IPS-NIHi7 (cell line): Measurements from ENCODE around the gene SHB.
"Not testable (repeated sequence)": the region's sequence is repeated elsewhere in the genome, so short reads cannot be mapped to it uniquely, and the experiment has no call there.

Experiments used
- DNase-seq: peaks from one replicate; pipeline ENCODE4 v3.0.0; 2012; ENCODE audit warnings: mixed read lengths; ENCODE audit errors: extremely low spot score

The SHB gene

DNA sequence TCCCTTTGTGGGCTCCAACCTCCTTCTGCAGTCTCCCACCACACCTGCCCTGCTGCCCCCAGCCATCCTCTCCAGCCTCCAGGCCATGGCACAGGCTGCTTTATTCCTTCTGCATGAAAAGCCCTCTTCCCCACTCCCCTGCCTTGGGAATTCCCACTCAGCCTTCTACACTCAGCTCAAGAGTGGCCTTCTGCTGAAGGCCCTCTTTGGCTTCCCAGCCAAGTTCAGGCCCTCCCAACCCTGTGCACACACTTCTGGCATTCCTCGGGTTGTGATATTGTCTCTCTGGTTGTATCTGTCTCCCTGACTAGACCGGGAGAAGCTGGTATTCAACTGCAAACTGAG is 5.7 kb downstream of the SHB start:
- no peak for DNase-seq

DNA sequence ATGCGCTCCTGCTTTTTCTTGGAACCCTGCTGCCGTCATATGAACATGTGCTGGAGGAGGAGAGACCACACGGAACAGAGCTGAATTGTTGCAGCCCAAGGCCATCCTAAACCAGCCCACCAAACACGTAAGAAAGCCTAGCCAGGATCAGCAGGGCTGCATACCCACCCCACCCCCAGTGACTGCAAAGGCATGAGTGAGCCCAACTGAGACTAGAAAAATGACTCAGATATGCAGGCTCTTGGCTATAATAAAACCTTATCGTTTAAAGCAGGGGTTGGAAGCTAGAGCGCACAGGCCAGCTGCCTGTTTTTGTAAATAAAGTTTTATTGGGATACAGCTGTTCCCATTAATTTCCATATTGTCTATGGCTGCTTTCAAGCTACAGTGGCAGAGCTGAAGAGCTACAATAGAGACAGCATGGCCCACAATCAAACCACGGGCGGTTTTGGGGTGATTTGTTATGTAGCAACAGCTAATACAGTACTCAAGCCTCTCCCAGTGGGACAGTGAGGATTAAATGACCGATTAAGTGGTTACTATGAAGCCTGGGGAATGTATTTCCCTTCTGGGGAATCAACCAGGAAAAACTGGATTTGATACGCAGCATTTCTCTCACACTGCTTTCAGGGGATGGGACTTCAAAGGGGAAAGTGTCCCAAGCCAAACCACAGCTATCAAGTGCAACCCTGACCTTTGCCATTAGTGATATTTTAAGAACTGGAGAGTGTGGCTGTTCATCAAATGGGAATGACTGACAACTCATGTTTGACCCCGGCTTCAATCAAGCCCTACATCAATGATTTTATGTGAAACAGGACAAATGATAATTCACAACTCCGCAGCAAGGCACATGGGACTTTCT is 6.3 kb downstream of the SHB start:
- no peak for DNase-seq

- no peak for DNase-seq
These were observed 6.9 kb downstream of the SHB start for GRCh38 chr9:38062106-38062497.

DNA sequence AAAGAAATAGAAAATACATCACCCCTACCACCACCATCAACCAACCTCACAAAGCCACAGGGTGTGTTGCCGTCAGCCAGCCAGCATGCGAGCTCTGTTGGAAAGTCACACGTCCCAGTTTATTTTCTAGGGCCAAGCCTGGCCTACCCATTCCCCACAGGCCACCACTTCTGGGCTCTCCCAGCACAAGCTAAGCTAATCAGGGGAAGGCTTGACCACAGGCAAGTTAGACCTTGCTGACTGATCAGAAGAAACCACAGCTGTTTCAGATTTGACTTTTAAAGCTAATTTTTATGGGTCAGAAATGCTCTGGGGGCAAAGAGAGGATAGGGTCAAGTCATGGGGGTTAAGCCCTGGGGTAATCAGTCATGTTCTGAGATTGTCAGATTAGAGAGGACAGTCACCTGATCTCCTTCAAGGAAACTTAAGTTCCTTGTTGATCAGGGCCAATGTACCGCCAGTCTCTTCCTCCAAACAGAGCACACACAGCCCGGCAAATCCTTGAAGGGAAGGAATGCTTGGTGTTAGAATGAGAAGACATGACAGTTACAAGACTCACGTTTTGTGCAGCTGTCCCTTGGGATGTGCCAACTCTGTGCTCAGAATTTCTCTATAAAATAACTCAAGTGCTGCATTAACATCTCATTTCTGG is 7.6 kb downstream of the SHB start:
- DNase-seq, result no peak

DNA sequence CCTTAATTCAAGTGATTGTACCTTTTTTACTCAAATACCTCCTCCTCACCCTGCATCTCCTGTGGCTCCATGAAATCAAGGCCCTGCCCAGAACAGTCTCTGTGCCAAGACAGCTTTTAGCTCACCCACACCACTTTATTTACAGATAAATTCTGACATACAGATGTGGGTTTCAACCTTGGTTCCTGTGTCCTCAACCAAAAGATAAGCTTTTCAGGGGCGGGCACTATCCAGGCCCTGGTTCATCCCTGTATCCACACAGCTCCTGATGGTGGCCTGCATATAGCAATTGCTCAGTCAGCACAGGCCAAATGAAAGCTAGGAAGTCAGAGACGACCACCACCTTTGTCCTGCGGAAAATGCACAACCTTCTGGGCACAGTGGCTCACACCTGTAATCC is 8.3 kb downstream of the SHB start:
- no peak for DNase-seq

DNA sequence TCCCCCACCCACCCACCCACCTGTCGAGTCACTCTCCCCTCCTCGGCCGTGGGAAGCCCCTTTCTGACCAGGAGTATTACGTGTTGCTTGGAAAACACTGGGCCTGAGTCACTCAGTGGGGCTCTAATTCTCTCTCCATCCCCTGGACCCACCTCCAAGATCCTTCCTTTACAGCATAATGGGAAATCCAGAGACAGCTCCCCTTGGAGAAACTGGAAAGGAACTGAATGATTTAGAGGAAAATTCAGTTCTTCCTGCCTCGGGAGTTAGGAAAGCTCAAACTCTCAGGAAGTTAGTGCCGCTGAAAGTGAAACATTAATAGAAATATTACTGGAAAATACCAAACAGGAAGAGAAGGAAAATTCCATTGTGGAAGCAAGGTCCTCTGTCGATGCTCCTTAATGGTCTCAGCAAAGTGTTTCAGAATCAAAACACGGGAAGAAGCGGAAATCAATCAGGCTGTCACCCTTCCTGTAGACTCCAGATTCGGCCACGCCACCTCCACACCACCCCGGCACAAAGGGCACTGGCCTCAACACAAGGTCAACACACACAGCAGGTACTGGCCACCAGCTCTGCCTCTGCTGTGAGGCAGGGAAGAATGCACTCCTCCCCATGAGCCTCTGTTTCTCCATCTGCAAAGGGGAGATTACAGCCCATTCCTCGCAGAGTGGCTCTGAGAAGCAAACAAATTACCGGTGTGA is 9.6 kb downstream of the SHB start:
- no peak for DNase-seq

DNA sequence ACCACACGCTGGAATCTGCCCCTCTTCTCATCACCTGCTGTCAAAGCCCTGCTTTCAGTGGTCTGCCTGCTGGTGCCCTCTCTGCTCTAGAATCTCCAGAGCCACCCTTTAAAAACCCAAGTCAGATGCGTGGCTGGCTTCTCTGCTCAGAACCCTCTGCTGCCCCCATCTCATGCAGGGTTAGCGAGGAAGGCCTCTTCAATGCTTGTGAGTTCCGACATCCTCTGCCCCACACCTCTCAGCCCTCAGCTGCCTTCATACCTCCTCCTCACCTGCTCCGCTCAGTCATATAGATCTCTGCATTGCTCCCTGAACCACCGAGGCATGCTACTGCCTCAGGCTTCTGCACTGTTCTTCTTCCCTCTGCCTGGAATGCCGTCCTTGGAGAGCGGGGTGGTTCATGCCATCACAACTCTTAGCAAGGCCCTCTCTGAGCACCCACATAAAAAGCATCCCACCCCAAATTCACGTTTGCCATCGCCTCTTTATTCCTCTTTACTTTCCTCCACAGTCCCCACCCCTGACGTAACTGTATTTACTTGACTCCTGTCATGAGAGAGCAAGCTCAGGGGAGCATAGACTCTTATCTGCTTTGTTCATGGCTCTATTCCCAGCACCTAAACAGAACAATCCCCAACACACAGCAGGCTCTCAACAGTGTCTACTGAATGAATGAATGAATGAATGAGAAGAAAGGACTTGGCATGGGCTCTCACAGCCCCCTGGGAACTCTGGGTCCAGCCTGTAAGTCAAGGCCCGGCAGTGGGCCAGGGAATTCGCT is 10.4 kb downstream of the SHB start:
- DNase-seq, result no peak

DNA sequence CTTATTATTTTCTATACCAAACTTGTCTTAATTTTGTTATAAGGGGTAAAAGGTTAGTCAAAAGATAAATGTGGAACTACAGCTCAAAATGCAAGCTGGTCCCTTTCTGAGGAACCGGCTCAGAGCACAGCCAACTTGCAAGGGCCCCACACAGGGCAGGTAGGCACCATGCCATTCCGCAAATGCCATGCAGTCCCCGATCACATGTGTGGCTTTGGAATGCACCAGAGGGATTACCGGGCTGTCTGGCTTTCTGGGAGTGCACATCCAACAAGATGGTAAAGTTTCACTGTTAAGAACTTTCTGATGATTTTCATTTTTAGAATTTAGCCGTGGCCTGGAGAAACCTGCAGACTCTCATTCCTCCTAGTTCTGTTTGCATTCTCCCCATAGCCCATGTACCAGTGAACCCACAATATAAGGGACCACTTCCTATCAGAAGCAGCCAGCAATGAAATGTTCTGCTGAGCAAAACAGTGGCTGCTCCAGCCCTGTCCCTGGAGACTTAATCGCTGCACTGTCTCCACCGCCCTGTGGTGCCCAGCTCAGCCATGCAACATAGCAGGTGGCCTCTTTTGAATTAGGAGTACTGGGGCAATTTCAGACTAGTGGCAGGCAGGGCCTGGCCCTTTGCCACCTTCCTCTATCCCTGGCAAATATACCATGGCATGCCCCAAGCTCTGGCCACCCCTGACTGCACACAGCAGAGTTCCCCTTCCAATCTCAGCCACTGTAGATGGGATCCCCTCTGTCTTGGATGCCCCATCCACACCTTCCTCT is 11.4 kb downstream of the SHB start:
- no peak for DNase-seq

GRCh38 chr9:38054653-38055052 is 14.4 kb downstream of the SHB start:
- no peak for DNase-seq

GRCh38 chr9:38053697-38054461 is 15.1 kb downstream of the SHB start:
- DNase-seq, result no peak

GRCh38 chr9:38051780-38052546 is 17.1 kb downstream of the SHB start:
- DNase-seq, result no peak

GRCh38 chr9:38048316-38048969 is 20.6 kb downstream of the SHB start:
- no peak for DNase-seq

DNA sequence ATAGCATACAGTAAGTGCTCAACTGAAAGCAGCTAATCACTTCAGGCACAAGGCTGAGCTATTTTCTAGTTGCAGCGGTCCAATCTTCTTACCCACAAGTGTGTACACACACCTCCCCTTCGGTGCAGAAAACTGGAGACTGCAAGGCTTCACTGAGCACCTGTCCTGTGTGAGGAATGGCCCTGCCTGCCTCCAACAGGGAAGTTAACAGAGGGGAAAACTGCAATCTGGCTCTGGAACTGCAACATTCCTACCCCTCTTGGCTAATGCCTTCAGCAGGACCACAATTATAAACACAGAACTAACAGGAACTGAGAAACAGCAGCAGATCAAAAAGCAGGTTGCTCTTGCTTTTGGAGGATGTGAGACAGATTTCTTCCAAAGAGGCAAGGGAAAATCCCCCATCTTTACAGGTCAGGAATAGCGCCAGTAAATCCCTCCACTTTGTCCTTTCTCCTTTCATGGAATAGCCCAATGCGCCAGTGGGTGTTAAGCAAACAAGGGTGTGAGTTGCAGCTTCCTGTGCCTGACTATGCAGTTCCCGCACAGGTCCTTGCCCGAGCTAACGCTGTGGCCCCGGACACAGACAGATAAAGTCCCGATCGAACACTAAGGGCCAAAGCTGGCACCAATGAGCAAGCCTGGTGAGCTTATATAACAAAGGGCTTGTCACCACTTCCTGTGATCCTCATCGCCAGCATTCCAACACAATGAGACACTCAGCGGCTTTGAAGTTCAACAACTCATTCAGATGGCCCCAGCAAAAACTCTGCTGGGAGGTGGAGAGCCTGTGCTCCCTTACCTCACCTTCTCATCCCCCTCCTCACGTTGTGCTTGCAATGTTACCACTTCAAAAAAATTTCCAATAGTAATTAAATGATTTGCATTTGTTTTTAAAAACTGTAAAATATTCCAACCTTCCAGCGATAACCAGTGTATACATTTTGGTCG is 21.5 kb downstream of the SHB start:
- peak; percentile 77 for DNase-seq

GRCh38 chr9:38046661-38047300 is 22.2 kb downstream of the SHB start:
- no peak for DNase-seq

- DNase-seq, result not testable (repeated sequence)
These were observed 23.1 kb downstream of the SHB start for GRCh38 chr9:38045939-38046338.

- DNase-seq, result no peak
These were observed 24.3 kb downstream of the SHB start for GRCh38 chr9:38044706-38045105.

DNA sequence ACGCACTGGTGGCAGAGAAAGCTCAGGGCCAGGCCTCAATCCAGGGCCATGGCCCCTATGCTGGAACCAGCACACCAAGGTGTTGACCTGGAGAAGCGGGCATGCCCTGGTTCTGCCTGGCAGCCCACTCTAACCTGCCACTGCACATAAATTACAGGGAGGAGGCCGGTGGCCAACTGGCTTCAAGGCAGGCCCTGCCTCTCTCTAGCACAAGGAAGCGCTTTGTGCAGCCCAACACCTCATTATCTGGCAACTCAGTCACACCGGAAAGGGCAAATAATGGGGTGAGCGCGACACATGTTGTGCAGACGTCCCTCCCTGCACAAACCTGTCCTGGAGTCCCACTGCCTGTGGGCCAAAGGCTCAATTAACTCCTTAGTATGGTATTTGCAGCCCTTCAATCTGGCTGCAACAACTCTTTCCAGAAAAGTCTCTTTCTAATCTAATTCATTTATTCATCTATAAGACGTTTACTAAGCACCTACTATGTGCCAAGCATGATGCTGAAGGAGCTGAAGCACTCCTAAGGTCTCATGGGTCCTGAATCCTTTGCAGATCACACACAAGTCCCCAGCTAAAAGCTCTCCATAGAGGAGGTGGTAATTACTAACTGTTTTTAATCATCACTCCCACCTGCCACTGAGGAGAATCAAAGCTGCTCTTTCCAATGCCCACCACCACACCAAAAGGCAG is 24.9 kb downstream of the SHB start:
- DNase-seq, result no peak
